HG03460 (cell line): ENCODE data around the gene PTPRH.
"Not testable (repeated sequence)": the region's sequence is repeated elsewhere in the genome, so short reads cannot be mapped to it uniquely, and the experiment has no call there.

Experiments
- ATAC-seq: cut with Tn5 transposase; IDR thresholded peaks from one replicate; pipeline ENCODE4 v1.9.1; 2021; ENCODE audit not compliant: unreplicated experiment

Gene PTPRH

DNA sequence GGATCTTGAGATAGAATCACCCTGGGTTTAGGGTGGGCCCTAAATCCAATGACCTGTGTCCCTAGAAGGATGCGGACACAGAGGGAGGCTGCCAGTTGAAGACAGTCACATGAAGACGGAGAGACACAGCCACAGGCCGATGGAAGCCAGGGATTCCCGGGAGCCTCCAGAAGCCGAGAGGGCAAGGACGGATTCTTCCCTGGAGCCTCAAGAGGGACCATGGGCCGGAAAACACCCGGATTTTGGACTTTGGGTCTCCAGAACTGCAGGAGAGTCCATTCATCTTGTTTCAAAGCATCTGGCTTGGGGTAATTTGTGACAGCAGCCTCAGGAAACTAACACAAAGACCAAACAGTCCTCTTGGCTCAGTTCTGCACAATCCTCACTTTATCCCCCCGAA lies 17.0 kb upstream of the PTPRH start:
- ATAC-seq = no peak

DNA sequence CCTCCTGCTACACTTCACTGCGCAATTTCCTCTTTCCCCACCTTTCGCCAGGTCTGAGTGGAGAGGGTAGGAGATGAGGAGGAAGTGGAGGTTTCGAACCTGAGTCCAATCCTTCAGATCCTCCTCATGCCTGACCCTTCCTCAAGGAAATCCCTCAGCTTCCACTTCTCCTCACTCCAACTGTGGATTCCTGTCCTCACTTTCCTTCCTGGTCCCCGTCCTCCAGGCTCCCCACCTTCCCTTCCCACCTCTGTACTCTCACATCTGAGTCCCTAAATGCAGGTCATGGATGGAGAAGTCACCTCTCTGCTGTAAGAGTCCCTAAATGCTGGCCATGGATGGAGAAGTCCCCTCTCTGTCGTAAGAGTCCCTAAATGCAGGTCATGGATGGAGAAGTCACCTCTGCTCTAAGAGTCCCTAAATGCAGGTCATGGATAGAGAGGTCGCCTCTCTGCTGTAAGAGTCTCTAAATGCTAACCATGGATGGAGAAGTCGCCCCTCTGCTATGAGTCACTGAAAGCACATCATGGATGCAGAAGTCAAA lies 16.2 kb upstream of the PTPRH start:
- no peak for ATAC-seq

DNA sequence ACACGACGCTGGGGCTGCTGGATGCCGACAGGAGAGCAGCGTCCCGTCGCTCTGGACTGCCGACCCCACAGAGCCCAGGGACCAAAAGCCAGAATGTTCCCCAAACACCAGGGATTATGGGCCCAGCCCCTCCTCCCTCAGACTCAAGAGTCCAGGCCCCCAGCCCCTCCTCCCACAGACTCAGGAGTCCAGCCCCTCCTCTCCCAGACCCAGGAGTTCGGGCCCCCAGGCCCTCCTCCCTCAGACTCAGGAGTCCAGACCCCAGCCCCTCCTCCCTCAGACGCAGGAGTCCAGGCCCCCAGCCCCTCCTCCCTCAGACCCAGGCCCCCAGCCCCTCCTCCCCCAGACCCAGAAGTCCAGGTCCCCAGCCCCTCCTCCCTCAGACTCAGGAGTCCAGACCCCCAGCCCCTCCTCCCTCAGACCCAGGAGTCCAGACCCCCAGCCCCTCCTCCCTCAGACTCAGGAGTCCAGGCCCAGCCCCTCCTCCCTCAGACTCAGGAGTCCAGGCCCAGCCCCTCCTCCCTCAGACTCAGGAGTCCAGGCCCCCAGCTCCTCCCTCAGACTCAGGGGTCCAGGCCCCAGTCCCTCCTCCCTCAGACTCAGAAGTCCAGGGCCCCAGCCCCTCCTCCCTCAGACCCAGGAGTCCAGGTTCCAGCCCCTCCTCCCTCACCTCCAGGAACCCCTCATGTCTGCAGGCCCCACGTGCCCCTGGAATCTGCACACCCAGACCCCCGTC lies 15.5 kb upstream of the PTPRH start:
- ATAC-seq = not testable (repeated sequence)

DNA sequence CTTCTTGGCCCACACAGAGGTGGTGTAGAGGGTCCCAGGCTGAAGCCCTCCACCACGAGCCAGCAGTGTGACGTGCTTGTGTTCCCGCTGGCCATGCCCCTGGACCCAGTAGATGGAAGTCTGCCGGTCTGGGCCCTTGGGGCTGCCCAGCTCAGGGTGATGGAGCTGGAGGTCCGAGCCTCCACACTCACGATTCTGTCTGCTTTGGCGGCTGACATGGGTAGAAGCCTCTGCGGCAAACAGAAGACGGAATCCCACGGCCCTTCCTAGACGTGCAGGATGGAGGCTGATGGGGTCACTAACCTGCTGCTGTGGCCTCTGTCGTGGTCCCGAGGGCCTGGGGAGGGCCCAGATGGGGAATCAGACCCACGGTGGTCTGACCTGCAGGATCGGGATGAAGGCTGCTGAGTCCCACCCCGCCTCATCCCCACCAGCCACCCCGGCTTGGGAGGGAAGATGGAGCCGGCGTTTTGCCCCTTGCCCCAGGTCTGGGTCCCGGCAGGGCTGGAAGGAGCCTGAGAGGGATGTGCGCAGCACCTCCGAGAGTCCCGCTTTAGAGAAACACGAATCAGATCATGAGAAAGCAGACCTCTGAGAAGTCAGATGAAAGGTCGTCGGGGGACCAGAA lies 14.9 kb upstream of the PTPRH start:
- ATAC-seq = no peak

DNA sequence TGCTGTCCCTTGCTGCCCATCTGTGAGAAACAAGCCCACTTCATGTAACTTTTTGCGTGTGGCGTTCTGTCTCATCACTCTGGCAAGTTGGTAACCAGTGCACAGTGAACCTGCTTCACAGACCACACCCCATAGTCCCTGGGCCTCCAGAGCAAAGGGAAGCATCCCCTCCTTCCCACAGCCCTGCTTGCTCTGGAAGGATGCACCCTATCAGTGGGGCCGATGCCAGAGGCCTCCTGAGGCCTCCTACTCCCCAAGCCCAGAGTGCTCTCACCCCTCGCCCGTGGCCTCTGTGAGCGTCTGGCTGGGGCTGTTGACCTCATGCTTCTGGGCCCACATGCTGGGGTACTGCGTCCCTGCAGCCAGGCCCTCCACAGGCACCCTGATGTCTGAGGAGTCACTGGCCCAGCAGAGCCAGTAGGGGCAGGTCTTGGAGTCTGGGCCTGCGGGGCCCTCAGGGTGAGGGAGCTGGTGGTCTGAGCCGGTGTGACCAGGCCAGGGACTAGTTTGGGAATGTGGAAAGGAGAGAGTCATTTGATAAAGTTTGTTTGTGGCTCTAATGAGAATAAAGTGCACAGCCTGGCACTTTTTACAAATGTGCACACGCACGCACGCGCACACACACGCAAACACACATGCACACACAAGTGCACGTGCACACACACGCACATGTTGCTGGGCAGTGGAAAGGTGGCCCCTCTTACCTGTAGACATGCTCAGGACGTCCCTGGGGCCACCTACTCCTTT lies 14.2 kb upstream of the PTPRH start:
- no peak for ATAC-seq

DNA sequence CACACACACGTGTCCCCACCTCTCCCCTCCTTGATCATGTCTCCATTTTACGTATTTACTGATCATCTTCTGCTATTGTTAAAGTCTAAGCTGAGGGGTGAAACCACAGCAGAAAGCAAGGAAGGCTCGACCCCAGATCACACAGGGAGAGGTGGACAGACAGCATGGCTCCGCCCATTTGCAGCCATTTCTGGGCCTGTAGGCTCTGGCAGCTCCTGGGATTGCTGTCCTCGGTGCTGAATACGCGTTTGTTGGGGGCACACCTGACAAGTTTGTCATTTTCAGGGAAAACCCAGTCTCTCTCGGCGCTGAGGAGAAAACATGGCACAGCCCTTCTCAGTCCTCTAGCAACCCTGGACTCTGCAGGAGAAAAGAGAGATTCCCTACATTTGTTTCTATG lies 11.2 kb upstream of the PTPRH start:
- ATAC-seq = no peak

DNA sequence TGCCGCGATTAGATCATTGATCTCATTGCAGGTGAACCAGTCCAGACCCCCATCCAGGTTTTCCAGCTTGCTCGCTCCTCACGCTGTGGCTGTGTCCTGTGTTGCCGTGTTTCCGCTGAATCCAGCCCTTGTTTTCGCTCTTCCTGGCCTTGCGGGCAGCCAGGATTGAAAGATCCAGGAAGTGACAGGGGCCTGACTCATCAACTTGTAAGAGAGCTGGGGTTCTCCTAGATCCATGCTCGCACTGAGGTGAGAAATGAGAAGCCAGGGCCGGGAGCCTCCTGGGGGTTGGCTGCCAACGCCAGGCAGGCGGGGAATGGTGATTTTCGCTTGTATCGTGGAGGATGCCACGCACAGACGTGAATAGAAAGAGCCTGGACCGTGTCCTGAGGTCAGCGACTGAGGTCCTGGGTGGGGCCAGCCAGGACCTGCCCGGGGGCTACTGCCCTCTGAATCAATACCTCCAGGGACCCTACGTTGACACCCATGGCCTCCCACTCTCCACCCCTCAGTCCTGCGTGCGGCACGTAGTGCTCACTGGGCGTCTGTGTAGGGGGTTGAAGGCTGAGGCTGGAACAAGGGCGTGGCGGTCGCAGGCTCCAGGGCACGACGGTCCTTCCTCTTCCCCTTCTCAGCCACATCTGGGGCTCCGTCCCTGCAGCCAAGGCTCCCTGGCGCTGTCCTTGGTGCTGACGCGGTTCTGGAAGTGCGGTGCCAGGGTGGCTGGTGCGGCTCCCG lies 7.3 kb upstream of the PTPRH start:
- no peak for ATAC-seq

DNA sequence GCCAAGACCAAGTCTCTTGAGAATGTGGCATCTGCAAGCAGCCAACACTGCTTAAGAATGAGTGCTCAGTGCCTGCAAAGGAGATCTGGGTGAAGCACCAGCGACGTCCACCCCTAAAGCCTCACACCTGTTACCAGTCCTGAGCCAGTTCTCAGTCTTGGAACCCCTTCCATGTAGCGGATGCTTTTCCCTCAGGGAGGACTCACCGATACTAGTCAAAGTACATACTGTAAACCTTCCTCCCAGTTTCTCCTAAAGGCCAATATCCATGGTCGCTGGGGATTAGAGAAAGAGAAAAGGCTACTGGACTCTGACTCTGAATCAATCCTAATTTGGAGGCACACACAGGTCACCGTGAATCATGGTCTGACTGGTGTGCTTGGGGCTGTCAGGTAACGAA lies 4.2 kb upstream of the PTPRH start:
- ATAC-seq = no peak

DNA sequence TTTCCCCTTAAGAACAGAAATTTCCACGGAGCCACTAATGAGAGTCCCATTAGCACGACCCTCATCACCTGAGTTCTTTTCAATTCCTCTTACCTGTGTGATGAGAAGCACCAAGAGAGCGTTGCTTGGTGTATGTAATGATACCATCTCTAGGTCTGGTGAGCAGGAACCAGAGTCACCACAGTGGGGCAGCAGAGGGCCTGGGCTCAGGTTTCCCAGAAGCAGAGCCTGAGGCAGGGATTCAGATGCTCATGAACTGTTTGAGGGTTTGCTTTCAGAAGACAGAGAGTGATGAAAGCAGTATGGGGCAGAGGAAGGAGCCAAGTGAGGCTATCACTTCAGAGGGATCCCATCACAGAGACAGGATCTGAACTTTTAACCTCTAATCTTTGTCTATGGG lies 3.1 kb upstream of the PTPRH start:
- no peak for ATAC-seq

DNA sequence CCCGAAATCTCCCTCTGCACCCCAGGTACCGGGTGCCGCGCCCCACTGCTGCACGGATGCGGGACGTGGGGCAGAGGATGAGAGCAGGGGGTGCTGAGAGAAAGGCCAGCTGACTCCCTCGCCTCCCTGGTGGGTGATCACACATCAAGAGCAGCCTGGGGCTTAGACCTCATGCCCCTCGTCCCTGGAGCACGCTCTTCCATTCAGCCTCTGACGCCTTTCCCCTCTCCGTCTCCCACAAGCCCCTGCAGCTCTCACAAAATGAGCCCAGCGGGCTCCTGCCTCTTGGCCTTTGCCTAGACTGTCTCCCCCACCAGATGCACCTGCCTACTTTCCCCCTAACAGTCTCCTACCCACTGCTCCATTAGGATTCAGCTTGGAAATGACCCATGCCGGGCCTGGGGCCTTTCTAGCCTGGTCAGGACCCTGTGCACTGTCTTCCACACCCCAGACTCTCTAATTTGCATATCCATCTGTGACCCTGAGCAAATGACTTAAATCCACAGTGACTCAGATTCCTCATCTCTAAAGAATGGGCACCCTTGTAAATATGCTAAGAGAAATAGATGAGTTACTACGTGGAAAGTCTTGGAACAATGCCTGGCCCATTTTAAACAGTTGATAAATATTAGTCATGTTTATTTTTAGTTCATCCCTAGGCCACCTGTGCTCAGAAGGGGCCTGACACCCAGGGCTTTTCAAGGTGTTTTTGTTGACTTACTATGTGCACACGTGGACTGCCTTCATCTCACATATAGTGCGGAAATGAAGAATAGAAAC lies 582 bp upstream of the PTPRH start:
- no peak for ATAC-seq

DNA sequence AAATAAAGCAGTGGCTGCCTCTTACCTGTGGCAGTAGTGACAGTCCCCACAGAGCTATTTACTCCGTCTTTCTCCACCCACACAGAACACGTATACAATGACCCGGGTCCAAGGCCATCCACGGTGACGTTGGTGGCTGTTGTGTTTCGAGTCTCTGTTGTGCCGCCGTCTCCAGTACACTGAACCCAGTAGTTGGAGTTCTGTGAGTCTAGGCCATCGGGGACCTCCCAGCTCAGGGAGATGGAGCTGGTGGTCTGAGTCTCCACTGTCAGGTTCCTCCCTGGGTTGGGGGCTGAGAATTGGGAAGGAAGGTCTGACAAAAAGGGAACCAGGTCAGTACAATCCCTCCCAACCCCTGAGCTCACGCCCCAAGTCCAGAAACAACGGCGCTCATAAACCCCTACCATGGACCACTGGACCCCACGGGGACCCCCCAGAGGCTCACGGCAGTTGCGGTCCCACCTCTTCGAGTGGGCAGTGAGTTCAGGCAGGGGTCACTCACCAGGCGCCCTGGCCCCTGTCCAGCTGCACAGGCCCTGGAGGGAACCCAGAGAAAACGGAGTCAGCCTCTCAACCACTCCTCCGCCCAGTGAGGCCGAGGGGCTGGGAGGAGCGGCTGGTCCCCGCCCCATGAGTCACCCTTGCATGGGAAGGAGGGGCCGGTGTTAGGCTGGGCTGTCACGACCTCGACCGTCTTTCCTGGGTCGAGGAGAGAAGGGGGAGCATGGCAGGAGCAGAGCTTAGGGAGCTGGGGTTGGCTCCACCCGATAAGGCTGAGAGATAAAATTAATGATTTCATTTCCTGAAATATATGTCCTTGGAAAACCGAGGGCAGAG lies 2.4 kb downstream of the PTPRH start:
- no peak for ATAC-seq

DNA sequence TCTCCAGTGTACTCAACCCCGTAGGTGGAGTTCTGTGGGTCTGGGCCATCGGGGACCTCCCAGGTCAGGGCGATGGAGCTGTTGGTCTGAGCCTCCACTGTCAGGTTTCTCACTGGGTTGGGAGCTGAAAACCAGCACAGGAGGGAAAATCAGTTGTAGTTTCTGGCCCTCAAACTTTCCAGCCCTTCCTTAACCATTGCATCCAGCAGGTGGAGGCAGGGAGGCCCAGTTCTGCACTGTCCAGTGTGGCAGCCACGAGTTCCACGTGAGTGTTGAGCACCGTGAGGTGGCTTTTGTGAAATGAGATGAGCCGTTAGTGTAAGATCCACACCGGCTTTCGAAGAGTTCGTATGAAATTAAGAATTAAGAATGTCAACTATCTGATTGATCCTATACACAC lies 7.1 kb downstream of the PTPRH start:
- not testable (repeated sequence) for ATAC-seq

DNA sequence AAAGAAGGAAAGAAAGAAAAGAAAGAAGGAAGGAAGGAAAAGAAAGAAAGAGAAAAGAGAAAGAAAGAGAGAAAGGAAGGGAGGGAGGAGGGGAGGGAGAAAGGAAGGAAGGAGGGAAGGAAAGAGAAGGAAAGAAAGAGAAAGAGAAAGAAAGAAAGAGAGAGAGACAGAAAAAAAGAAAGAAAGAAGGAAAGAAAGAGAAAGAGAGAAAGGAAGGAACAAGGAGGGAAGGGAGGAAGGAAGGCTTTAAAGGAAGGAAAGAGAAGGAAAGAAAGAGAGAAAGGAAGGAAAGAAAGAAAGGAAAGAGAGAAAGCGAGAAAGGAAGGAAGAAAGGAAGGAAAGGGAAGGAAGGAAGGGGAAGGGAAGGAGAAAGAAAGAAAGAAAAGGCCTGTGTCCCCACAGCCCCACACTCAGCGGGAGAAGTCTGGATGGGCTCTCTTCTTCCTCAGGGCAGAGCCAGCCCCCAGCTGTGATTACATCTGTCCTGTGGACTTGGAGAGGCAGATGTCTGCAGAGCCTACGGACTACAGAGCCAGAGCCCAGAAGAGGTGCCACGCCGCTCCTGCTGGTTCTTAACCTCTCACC lies 9.6 kb downstream of the PTPRH start:
- no peak for ATAC-seq

DNA sequence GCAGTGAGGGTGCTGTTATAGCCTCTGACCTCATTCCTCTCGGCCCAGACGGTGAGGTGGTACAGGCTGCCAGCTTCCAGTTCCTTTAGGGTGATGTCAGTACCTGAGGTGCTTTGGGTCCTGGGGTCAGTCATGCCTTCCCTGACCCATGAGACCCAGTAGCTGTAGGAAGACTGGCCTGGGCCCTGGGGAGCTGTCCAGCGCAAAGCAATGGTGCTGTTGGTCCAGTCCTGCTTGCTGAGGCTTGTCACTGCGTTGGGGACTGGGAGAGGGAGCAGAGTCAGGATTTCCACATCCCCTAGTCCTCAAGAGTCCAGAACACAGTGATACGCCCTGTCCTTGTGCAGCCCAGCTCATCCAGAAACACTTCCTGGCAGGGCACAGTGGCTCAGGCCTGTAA lies 10.7 kb downstream of the PTPRH start:
- ATAC-seq = no peak

DNA sequence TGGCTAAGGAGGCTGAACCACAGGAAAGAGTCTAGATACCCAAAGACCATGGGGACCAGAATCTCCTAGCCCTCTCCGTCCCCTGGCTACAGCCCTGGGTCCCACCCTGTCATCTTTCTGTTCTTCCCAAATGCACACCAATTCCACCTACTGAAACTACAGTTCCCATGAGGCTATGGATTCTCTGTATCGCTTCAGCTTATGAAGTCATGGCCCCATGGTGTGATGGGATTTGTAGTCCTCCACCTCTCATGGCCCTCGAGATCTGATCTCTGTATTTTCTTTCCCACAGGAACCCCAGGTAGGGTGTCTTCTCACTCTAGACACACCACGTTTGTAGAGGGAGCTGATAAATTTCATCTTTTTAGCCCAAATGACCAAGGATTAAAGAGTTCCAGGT lies 11.8 kb downstream of the PTPRH start:
- no peak for ATAC-seq

DNA sequence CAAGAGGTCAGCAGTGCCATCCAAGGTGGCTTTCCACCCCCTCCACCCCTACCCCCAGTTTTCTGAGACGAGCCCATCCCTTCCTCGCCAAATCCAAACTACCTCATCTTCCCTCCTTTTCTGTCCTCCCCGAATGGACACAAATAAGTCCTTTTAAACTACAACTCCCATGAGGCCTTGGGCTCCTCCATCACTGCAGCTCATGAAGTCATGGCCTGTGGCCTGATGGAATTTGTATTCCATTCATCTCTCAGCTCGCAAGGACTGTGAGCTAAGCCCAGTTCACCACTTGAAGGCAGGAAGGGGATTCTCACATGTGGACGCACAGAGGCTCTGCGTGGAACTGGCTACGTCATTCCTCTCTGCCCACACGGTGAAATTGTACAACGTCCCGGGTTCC lies 12.5 kb downstream of the PTPRH start:
- ATAC-seq = no peak

DNA sequence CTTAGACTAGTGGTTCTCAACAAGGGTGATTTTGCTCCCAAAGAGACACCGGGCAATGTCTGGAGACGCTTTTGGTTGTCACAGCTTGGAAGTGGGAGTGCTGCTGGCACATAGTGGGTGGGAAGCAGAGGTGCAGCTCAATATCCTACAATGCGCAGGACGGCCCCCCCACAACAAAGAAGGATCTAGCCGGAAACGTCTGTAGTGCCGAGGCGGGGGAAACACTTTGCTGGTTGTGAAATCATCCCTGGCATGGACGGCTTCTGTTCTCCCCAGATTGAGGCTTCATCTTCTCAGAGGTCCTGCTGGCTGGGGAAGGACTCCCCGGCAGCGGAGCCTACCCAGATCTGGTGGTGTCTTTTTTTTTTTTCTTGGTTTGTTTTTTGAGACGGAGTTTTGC lies 15.8 kb downstream of the PTPRH start:
- ATAC-seq = no peak

DNA sequence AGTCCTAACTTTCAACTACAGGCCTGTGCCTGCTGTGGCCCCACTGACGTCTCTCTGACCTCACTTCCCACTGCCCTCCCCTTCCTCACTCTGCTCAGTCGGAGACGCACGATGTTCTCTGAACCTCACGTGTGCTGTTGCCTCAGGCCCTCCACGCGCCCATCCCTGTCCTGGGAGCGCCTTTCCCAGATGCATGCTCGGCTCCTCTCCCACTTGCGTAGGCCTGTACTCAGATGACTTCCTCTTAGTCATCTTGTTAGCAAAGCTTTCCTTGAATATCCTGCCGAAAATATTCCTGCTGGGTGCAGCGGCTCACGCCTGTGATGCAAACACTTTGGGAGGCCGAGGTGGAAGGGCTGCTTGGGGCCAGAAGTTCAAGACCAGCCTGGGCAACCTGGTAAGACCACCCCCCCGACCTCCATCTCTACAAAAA lies 19.9 kb downstream of the PTPRH start:
- no peak for ATAC-seq

DNA sequence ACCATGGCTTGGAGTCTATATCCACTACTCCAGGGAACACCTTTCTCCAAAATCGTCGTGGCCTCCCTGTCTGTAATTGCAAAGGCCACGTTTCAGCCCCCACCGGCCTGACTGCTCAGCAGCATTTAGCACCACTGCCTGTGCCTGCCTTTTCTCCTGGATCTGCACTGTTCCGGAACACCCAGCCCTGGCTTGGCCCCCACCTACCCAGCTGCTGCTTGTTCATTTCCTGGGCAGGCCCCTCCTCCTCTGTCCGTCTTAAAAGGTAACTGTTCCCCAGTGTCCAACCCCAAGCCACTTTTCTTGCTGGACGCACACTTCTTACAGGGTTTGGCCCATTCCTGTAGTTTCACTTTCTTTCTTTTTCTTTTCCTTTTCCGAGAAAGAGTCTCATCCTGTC lies 20.7 kb downstream of the PTPRH start:
- no peak for ATAC-seq
